Measurements from ENCODE around the gene PDE6H.

Gene PDE6H

DNA sequence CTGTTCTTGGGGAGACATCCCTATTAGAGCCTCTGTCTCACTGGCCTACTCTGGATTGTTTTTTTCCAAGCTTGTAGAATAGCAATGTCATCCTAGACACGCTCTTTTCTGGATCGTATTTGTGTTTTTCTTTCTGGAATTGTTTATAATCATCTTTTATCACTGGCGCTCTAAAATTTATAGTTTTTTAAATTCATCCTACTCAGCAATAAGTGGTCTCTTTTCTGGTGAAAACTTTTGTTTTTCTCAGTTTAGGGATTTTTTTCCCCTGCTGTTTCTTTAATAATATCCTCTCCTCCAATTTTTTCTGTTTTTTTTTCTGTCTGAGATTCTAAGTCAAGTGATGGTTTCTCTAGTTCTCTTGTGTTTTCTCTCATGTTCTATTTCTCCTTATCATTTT lies 25.2 kb downstream of the PDE6H start:
- H3K4me1 ChIP-seq (ENCODE audit: control insufficient read depth, insufficient read depth, low read length): no peaks in the 10 kb centered on the region
- no peak overlapping the region for H3K4me3 ChIP-seq (ENCODE audit: low read length)
- H3K27me3 ChIP-seq (ENCODE audit: control insufficient read depth, insufficient read depth, low read length): peaks cover 1% of the 10 kb centered on the region
- no peaks in the 10 kb centered on the region for H3K36me3 ChIP-seq (ENCODE audit: control insufficient read depth, insufficient read depth, low read length)
- H3K9ac ChIP-seq (ENCODE audit: low read length): no peak overlapping the region
- H3K9me3 ChIP-seq (ENCODE audit: control insufficient read depth, low read length): no peaks in the 10 kb centered on the region

DNA sequence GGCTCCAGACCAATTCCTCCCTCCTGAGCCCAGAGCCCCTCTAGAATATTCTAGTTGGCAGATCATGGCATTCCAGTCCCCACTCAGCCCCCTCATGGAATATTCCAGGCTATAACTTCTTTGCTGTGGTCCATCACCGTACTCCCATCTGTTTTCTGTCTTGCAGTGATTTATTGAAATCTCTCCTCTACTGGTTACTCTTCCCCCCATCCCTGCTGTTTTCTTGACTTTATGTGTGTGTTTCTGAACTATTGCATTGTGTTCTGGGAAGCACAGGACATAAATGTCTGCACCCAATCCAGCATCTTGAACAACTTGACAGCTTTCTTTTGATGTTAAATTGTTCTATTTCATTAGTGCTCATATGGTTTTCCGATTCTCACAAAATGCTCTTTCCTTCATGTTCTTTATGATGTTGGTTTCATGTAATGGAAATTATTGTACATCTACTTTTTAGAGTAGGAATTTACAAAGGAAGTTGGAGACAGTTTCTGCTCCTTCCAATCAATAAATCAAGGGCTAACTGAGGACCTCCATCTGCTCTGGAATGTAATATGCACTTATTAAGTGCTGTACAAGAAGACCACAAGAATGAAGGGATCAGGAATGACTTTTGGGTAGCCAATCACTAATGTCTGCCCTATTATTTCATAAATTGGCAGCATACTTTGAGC lies 26.3 kb downstream of the PDE6H start:
- H3K4me3 ChIP-seq (ENCODE audit: low read length): no peak overlapping the region
- no peaks in the 10 kb centered on the region for H3K4me1 ChIP-seq (ENCODE audit: control insufficient read depth, insufficient read depth, low read length)
- no peaks in the 10 kb centered on the region for H3K9me3 ChIP-seq (ENCODE audit: control insufficient read depth, low read length)
- no peak overlapping the region for H3K9ac ChIP-seq (ENCODE audit: low read length)
- no peaks in the 10 kb centered on the region for H3K36me3 ChIP-seq (ENCODE audit: control insufficient read depth, insufficient read depth, low read length)
- peaks cover 5% of the 10 kb centered on the region for H3K27me3 ChIP-seq (ENCODE audit: control insufficient read depth, insufficient read depth, low read length)

DNA sequence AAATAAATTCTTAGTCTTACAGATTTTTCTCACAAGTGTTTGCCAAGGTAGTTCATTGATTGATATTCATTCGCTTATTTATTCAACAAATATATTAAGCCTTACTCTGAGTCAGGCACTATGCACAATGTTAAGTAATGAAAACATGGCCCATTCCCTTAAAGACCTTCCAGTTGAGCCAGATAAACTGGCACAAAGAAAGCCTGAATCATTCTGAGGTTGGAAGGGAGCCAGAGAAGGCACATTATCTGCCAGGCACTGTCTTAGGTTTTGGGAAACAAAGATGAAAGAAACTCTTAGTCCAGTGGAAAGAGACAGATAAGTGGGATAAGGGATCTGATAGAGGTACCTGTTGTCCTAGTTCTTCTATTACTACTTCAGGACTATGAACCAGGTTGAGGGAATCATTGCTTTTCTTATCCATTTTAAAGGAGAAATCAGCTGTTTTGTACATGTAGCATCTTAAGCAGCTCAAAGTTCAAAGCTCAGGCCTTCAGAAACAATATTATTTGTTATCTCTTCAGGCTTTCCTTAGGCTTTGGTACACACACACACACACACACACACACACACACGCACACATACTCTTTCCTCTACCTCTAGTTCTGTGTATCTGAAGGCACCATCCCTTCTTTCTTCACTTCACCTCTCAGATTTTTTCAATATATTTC lies 27.0 kb downstream of the PDE6H start:
- Histone ChIP-seq H3K4me3 (ENCODE audit: low read length) (no peak overlapping the region), H3K27me3 (ENCODE audit: control insufficient read depth, insufficient read depth, low read length) (peaks cover 8% of the 10 kb centered on the region), H3K36me3 (ENCODE audit: control insufficient read depth, insufficient read depth, low read length) (no peaks in the 10 kb centered on the region), H3K4me1 (ENCODE audit: control insufficient read depth, insufficient read depth, low read length) (no peaks in the 10 kb centered on the region), H3K9me3 (ENCODE audit: control insufficient read depth, low read length) (no peaks in the 10 kb centered on the region), H3K9ac (ENCODE audit: low read length) (no peak overlapping the region)

DNA sequence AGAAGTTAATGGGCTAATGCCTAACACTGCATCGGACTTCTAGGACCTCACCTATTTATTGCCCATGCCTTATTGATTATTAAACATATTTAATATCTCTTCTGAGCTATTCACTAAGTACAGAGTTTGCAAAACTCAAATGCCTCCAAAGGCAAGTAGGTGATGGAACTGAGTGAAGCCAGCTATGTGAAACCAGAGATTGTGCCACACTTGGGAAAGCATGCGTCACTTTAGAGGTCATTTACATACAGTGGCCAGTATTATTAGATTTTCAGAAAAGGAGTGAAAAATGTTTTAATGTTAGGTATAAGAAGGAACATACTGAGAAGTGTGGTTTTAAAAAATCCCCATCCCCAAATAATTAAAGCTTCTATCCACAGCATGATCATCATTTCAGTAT lies 27.7 kb downstream of the PDE6H start:
- Histone ChIP-seq H3K36me3 (ENCODE audit: control insufficient read depth, insufficient read depth, low read length) (no peaks in the 10 kb centered on the region), H3K9me3 (ENCODE audit: control insufficient read depth, low read length) (no peaks in the 10 kb centered on the region), H3K4me3 (ENCODE audit: low read length) (no peak overlapping the region), H3K9ac (ENCODE audit: low read length) (no peak overlapping the region), H3K27me3 (ENCODE audit: control insufficient read depth, insufficient read depth, low read length) (peaks cover 8% of the 10 kb centered on the region), H3K4me1 (ENCODE audit: control insufficient read depth, insufficient read depth, low read length) (no peaks in the 10 kb centered on the region)

DNA sequence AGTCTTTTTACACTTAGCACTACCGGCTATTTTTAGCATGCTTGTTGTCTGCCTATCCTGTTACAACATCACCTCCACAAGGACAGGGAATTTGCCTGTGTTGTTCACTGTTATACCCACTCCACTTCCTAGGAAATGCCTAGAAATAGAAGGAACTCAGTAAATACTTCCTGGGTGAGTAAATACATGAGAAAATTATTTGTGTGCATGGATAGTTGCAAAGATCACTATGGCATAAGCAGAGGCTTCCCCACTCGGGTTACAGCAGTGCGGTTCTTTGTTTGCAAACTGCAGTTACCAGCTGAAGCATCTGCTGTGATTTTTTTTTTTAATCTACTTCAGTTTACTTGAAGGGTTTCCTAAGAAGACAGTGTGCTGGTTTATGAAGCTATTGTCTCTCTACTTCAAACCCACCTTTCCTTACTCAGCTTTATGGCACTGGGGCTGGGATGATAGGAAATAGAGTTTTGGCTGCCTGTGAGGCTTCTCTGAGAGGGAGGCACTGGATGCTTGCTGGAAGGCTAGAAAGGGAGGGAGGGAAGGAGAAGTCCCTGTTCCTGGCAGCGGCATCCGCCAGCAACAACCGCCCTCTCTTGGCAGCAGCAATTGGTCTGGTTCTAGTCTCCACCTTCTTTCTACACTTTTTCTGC lies 29.0 kb downstream of the PDE6H start:
- Histone ChIP-seq H3K9me3 (ENCODE audit: control insufficient read depth, low read length) (no peaks in the 10 kb centered on the region), H3K4me1 (ENCODE audit: control insufficient read depth, insufficient read depth, low read length) (no peaks in the 10 kb centered on the region), H3K9ac (ENCODE audit: low read length) (no peak overlapping the region), H3K4me3 (ENCODE audit: low read length) (no peak overlapping the region), H3K36me3 (ENCODE audit: control insufficient read depth, insufficient read depth, low read length) (no peaks in the 10 kb centered on the region), H3K27me3 (ENCODE audit: control insufficient read depth, insufficient read depth, low read length) (peaks cover 8% of the 10 kb centered on the region)

DNA sequence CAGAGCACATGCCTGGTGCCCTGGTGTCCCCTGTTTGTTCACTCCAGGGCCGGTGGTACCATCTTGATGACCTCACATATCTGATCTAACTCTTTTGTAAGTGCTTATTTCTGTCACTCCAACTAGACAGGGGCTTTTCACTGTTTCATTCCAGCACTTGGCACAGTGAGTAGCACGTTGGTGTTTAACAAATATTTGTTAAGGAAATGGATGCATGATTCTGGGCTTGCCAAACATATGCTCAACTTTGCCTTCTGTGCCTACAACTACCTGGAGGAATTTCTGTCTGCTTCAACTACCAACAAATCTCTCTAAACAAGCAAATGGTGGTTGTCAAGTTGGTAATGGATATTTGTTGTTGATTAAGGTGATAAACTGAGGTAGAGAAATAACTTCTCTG lies 31.6 kb downstream of the PDE6H start:
- Histone ChIP-seq H3K4me1 (ENCODE audit: control insufficient read depth, insufficient read depth, low read length) (no peaks in the 10 kb centered on the region), H3K27me3 (ENCODE audit: control insufficient read depth, insufficient read depth, low read length) (peaks cover 8% of the 10 kb centered on the region), H3K9me3 (ENCODE audit: control insufficient read depth, low read length) (no peaks in the 10 kb centered on the region), H3K4me3 (ENCODE audit: low read length) (no peak overlapping the region), H3K36me3 (ENCODE audit: control insufficient read depth, insufficient read depth, low read length) (no peaks in the 10 kb centered on the region), H3K9ac (ENCODE audit: low read length) (no peak overlapping the region)

DNA sequence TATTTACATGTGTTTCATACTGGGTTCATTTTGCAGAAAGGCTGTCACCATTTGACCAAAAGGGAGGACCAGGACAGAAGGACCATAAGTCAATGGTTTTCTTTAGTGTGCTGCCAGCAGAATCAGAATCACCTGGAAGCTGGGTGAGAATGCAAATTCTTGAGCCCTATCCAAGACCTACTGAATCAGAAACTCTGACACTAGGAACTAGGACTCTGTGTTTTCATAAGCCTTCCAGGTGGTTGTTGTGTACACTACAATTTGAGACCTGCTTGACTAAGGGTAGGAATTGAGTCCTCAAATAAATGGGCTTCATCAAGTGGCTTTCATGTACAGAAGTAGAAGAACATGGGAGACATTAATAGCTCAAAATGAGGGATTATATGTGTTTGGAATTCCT lies 32.2 kb downstream of the PDE6H start:
- Histone ChIP-seq H3K27me3 (ENCODE audit: control insufficient read depth, insufficient read depth, low read length) (peaks cover 8% of the 10 kb centered on the region), H3K4me3 (ENCODE audit: low read length) (no peak overlapping the region), H3K4me1 (ENCODE audit: control insufficient read depth, insufficient read depth, low read length) (no peaks in the 10 kb centered on the region), H3K36me3 (ENCODE audit: control insufficient read depth, insufficient read depth, low read length) (no peaks in the 10 kb centered on the region), H3K9me3 (ENCODE audit: control insufficient read depth, low read length) (no peaks in the 10 kb centered on the region), H3K9ac (ENCODE audit: low read length) (no peak overlapping the region)

DNA sequence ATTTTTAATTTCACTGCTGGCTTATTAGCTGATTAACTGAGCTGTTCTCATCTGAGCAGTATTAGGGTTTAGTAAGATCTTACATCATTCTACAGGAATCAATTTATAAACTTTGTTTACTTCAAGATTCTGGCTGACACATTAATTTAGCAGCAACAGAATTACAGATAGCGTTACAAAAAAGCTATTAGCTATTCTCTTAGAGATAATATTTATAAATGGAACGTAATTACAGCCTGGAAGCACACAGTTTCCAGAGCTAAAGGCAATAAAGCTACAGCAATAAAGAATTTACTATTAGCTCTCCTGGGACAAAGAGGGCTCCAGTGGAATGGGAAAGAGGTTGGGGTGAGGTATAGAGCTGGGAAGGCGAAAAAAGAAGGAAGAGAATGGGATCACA lies 34.7 kb downstream of the PDE6H start:
- Histone ChIP-seq H3K4me1 (ENCODE audit: control insufficient read depth, insufficient read depth, low read length) (no peaks in the 10 kb centered on the region), H3K4me3 (ENCODE audit: low read length) (no peak overlapping the region)

DNA sequence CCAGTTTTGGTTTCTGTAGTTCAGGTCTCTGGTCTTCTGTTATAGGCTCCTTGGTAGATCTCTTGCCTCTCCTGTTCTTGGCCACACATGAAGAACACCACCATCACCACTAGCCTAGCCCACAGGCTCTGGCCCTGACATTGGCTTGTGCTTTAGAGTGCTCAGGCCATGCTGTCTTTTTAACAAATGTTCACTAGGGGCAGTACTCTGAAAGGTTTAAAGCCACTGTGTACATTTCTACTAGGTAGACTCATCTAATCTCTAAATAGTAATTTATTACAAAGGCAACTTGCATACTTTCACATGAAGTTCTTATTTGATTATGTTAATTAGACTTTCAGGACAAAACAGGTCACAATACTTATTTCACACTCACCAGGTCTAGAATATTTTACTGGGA lies 38.3 kb downstream of the PDE6H start:
- no peaks in the 10 kb centered on the region for H3K36me3 ChIP-seq (ENCODE audit: control insufficient read depth, insufficient read depth, low read length)
- H3K9ac ChIP-seq (ENCODE audit: low read length): no peak overlapping the region
- H3K9me3 ChIP-seq (ENCODE audit: control insufficient read depth, low read length): no peaks in the 10 kb centered on the region
- no peak overlapping the region for H3K4me3 ChIP-seq (ENCODE audit: low read length)
- H3K27me3 ChIP-seq (ENCODE audit: control insufficient read depth, insufficient read depth, low read length): no peaks in the 10 kb centered on the region
- H3K4me1 ChIP-seq (ENCODE audit: control insufficient read depth, insufficient read depth, low read length): no peaks in the 10 kb centered on the region

More for the DNA sequence above, 34.7 kb downstream of the PDE6H start:
- no peaks in the 10 kb centered on the region for H3K36me3 ChIP-seq (ENCODE audit: control insufficient read depth, insufficient read depth, low read length)
- H3K9me3 ChIP-seq (ENCODE audit: control insufficient read depth, low read length): no peaks in the 10 kb centered on the region
- H3K27me3 ChIP-seq (ENCODE audit: control insufficient read depth, insufficient read depth, low read length): peaks cover 8% of the 10 kb centered on the region
- H3K9ac ChIP-seq (ENCODE audit: low read length): no peak overlapping the region

DNA sequence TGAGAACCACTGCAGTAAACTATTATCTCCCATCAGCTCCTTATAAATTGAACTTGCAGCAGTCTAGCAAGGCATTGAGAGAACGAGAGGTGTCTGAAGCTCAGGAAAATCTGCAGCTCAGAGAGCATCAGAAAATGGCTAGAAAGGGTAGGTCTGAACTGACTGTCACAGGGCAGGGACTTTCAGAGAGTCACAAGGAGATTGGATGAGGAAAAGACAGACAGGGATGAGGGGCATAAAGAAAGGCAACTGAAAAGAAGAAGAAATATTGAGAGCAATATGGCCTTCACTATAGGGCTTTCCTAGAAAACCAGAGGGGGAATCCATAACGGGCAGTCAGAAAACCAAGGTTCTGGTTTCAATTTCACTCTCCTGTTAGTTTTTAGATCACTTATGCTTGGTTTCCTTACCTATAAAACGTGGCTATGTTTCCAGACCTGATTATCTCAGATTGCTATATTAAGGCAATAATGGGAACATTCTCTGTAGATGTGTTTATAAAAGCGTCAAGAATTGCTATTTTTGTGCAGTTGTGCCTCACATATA lies 40.9 kb downstream of the PDE6H start:
- H3K27me3 ChIP-seq (ENCODE audit: control insufficient read depth, insufficient read depth, low read length): no peaks in the 10 kb centered on the region
- no peaks in the 10 kb centered on the region for H3K9me3 ChIP-seq (ENCODE audit: control insufficient read depth, low read length)
- H3K9ac ChIP-seq (ENCODE audit: low read length): no peak overlapping the region
- no peaks in the 10 kb centered on the region for H3K4me1 ChIP-seq (ENCODE audit: control insufficient read depth, insufficient read depth, low read length)
- no peaks in the 10 kb centered on the region for H3K36me3 ChIP-seq (ENCODE audit: control insufficient read depth, insufficient read depth, low read length)
- H3K4me3 ChIP-seq (ENCODE audit: low read length): no peak overlapping the region

DNA sequence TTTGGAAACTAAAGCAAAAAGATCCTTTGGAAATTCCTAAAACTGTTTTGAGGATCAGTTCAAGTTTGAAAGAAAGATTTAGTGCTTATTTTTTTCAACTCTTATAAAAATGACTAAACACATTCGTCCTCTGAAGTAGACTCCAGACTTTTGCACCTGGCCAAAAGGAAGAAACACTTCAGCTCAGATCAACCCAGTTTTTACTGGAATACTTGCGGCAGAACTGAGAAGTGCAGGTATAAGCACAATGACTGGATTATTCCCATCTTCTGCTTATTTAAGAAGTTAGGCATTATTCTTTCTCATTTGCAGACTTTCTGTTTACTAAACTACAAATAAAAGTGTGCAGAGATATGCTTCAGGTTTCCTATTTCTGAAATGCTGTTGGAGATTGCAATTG lies 41.9 kb downstream of the PDE6H start:
- Histone ChIP-seq H3K4me3 (ENCODE audit: low read length) (no peak overlapping the region), H3K4me1 (ENCODE audit: control insufficient read depth, insufficient read depth, low read length) (no peaks in the 10 kb centered on the region), H3K36me3 (ENCODE audit: control insufficient read depth, insufficient read depth, low read length) (no peaks in the 10 kb centered on the region), H3K27me3 (ENCODE audit: control insufficient read depth, insufficient read depth, low read length) (no peaks in the 10 kb centered on the region), H3K9me3 (ENCODE audit: control insufficient read depth, low read length) (no peaks in the 10 kb centered on the region), H3K9ac (ENCODE audit: low read length) (no peak overlapping the region)

DNA sequence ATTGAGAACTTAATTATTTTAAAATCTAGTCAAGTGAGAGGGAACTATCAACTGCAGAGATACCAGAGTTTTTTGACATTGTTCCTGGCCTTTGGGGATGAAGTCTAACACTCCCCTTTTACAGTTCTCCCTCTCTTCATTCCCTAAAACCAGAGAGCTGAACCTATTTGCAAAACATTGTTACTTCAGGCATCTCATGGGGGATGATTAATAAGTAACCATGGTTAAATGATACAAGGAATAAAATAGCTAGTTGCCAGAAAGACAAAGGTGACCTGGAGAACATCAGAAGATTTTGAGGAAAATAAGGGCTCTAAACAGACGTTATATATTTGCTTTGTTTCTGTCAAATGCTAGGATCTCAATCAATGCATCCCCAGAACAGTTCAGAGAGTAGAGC lies 42.3 kb downstream of the PDE6H start:
- no peak overlapping the region for H3K9ac ChIP-seq (ENCODE audit: low read length)
- H3K4me3 ChIP-seq (ENCODE audit: low read length): no peak overlapping the region

More for the DNA sequence above, 42.3 kb downstream of the PDE6H start:
- Histone ChIP-seq H3K9me3 (ENCODE audit: control insufficient read depth, low read length) (no peaks in the 10 kb centered on the region), H3K27me3 (ENCODE audit: control insufficient read depth, insufficient read depth, low read length) (no peaks in the 10 kb centered on the region), H3K4me1 (ENCODE audit: control insufficient read depth, insufficient read depth, low read length) (no peaks in the 10 kb centered on the region), H3K36me3 (ENCODE audit: control insufficient read depth, insufficient read depth, low read length) (no peaks in the 10 kb centered on the region)

Data from mucosa of stomach (tissue), 1 donor.